ENCODE results near the gene HMX1.

GRCh38 chr4:8906991-8907595 lies 35.5 kb upstream of the HMX1 start:
- TF ChIP-seq GATA2 (IDR thresholded peaks at IDR 0.05; ENCODE audit: low read depth, low read length), result no peak
- TF ChIP-seq GATA3 (IDR thresholded peaks at IDR 0.05; ENCODE audit: low read depth, low read length), result no peak

Measured in SH-SY5Y (cell line).